BJ (cell line): ENCODE measurements around the gene NRL. TPM values are rescaled to one million over a fixed set of nuclear protein-coding genes. Genes with fewer than 3 reads are reported as not detected.

ENCODE experiments used
- CTCF ChIA-PET: fragments of 350-600 bp; formaldehyde crosslinking; extraction: SDS; loops from one replicate; lab custom pipeline; 2021; ENCODE audit warnings: antibody characterized with exemption, inconsistent platforms; lab: Yijun Ruan, JAX
- POLR2A ChIA-PET: fragments of 300-600 bp; sonication (Branson Sonifier 250); formaldehyde crosslinking; extraction: SDS; loops from one replicate; lab custom pipeline; 2021; ENCODE audit warnings: antibody characterized with exemption; lab: Charles Lee
- DNase-seq: peaks from one replicate; pipeline ENCODE4 v3.0.0-alpha.2; 2011; ENCODE audit warnings: low read depth
- H3K27me3 ChIP-seq: 2 replicates; pipeline ENCODE4 v1.6.0; 2011; ENCODE audit warnings: low read length; ENCODE audit not compliant: control insufficient read depth, insufficient read depth
- H3K36me3 ChIP-seq: 2 replicates; pipeline ENCODE4 v1.5.1; 2011; ENCODE audit warnings: low read length; ENCODE audit not compliant: control insufficient read depth, insufficient read depth
- H3K4me3 ChIP-seq: 2 replicates; pipeline ENCODE4 v1.5.1; 2011; ENCODE audit warnings: low read depth, mild to moderate bottlenecking, control low read depth, low read length
- polyA plus RNA-seq: library from polyadenylated mRNA; depleted of rRNA; stranded (reverse); fragments of >200 nt; gene quantifications from 2 replicates; pipeline ENCODE4 v1.2.3, GENCODE V29; 2011
- TF ChIP-seq, protein P1 (sequence below): IDR thresholded peaks from 2 replicates; pipeline ENCODE4 v1.5.1; 2011; ENCODE audit warnings: low read depth, mild to moderate bottlenecking, control low read depth, inconsistent platforms, low read length, moderate library complexity; ENCODE audit not compliant: insufficient read depth

NRL gene
- polyA plus RNA-seq, 1 experiment, result 0.91 TPM

DNA sequence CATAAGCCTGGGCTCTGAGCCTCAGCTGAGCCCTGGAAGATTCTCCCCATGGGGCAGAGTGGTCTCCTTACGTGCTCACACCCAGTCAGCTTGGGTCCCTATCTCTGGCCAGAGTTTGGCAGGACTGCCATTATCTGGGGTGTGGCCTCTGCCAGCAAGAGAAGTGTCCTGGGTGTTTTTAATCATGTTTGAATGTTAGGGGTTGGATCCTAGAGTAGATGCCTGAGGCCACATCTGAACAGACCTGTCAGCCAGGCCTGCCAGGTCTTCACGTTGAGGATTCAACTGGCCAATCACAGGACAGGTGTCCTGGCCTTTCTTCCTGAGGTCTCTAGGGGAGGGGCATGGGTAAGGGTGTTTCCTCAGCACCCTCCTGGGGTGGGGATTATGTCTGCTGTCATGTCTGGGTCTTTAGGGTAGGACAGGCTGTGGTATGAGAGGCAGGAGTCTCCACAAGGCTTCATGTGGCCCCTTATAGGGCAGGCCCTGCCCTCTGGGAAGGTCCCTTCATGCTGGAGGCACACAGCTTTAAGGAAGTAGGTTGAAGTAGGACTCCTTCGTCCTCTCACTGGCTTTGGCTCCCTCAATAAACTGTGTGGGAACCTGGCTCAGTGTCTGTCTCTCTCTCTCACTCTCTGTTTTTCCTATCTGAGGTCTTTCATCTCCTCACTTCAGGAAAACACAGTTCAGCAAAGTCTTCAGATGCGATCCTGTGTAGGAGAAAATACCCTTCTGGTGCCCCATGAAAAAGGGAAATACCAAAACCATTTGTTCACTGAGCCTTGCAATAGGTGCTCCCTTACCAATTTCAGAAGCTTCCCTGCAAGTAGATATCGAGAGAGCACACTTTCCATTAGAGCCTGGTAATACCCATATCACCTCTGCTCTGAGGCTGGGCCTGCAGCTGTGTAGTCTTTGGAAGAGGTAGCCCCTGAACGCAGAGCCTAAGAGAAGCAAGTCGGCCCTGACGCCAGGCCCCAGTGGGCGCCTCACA, 9.0 kb upstream of the NRL start:
- ChIA-PET CTCF (interaction anchor here (1.4 to 2.0 kb wide), 2 partner anchors 15 to 37 kb away, joined by 4 to 7 read pairs; partner anchors contain the start of gene IRF9), POLR2A (no interaction called here)
- TF ChIP-seq, protein P1, sequence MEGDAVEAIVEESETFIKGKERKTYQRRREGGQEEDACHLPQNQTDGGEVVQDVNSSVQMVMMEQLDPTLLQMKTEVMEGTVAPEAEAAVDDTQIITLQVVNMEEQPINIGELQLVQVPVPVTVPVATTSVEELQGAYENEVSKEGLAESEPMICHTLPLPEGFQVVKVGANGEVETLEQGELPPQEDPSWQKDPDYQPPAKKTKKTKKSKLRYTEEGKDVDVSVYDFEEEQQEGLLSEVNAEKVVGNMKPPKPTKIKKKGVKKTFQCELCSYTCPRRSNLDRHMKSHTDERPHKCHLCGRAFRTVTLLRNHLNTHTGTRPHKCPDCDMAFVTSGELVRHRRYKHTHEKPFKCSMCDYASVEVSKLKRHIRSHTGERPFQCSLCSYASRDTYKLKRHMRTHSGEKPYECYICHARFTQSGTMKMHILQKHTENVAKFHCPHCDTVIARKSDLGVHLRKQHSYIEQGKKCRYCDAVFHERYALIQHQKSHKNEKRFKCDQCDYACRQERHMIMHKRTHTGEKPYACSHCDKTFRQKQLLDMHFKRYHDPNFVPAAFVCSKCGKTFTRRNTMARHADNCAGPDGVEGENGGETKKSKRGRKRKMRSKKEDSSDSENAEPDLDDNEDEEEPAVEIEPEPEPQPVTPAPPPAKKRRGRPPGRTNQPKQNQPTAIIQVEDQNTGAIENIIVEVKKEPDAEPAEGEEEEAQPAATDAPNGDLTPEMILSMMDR, result no peak
- no peak for DNase-seq
- H3K27me3 ChIP-seq, result no peaks in the 10 kb centered on the region
- no peak overlapping the region for H3K4me3 ChIP-seq
- peaks cover 14% of the 10 kb centered on the region for H3K36me3 ChIP-seq

DNA sequence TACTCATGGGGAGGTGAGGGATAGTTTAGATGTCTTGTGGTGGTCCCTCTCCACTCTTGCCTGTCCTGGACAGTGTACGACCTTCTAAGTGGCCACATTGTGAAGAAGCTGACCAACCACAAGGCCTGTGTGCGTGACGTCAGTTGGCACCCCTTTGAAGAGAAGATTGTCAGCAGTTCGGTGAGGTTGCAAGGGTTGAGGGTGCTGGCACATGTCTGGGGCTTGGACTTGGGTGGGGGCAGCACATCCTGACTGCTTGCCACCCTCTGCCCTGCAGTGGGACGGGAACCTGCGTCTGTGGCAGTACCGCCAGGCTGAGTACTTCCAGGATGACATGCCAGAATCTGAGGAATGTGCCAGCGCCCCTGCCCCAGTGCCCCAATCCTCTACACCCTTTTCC, 8.1 kb upstream of the NRL start:
- Histone ChIP-seq H3K4me3 (no peak overlapping the region), H3K27me3 (no peaks in the 10 kb centered on the region), H3K36me3 (peaks cover 18% of the 10 kb centered on the region)
- ChIA-PET POLR2A (no interaction called here), CTCF (no interaction called here)
- no peak for DNase-seq
- TF ChIP-seq, protein P1, result no peak

DNA sequence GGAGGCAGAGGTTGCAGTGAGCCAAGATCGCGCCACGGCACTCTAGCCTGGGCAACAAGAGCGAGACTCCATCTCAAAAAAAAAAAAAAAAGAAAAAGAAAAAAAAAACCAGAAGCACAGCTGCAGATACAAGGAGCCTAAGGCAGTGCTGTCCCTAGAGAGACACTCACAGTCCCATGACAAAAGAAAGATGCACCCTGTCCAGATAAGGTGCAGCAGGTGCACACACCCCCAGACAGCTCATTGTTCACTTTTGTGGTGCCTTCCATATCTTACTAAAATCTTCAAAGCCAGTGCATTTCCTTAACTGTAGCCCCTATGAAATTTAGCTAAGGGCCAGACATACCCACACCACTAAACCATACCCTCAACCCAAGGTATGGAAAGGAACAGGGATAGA, 7.7 kb upstream of the NRL start:
- ChIA-PET POLR2A (no interaction called here), CTCF (no interaction called here)
- Histone ChIP-seq H3K36me3 (peaks cover 19% of the 10 kb centered on the region), H3K27me3 (no peaks in the 10 kb centered on the region), H3K4me3 (no peak overlapping the region)
- no peak for DNase-seq
- TF ChIP-seq, protein P1, result no peak

DNA sequence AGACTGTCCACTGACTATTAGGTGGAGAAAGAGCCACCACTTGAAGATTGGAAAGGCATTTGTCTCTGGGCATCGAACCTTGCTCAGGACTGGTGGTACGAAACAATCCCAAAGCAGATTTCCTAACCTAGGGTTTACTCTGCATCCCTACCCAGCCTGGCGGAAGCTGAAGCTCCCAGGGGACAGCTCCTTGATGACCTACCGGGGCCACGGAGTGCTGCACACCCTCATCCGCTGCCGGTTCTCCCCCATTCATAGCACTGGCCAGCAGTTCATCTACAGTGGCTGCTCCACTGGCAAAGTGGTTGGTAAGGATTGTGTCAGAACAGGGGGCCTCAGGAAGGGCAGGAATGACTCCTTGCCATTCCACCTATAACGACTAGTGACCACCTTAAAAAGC, 6.5 kb upstream of the NRL start:
- POLR2A ChIA-PET, result no interaction called here
- Histone ChIP-seq H3K4me3 (no peak overlapping the region), H3K27me3 (no peaks in the 10 kb centered on the region), H3K36me3 (peaks cover 19% of the 10 kb centered on the region)
- CTCF ChIA-PET, result interaction anchor here (0.8 kb wide), 1 partner anchor 8 kb away, joined by 5 read pairs; no protein-coding TSS in a partner anchor
- TF ChIP-seq, protein P1, result no peak
- no peak for DNase-seq

DNA sequence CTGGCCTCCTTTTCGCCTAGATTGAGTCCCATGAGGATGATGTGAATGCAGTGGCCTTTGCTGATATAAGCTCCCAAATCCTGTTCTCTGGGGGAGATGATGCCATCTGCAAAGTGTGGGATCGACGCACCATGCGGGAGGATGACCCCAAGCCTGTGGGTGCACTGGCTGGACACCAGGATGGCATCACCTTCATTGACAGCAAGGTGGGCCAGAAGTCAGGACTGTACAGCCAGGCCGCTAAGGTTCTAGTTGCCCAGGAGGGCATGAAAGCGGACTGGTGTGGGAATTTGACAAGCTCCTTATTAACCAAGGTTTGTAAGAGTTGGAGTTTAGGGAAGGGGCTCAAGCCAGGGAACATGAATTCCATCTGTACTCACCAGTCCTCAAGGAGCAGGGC, 4.9 kb upstream of the NRL start:
- POLR2A ChIA-PET, result no interaction called here
- no peak overlapping the region for H3K4me3 ChIP-seq
- CTCF ChIA-PET, result interaction anchor here (0.8 kb wide), 1 partner anchor 11 kb away, joined by 3 read pairs; no protein-coding TSS in a partner anchor
- H3K27me3 ChIP-seq, result no peaks in the 10 kb centered on the region
- TF ChIP-seq, protein P1, result no peak
- H3K36me3 ChIP-seq, result peaks cover 19% of the 10 kb centered on the region
- DNase-seq, result no peak
